IMR-90 (cell line): Measurements from ENCODE around the gene POLR2E. TPM values are rescaled to one million over a fixed set of nuclear protein-coding genes. Genes with fewer than 3 reads are reported as not detected.

Source experiments
- ATAC-seq: fragments of 200-7000 bp; cut with Tn5 transposase; 2 replicates; pipeline ENCODE4 v1.9.1; 2020; ENCODE audit warnings: low read depth, mild to moderate bottlenecking, moderate library complexity
- BruUV-seq: library from RNA; stranded (reverse); fragments of 400-500 nt; replicated peaks from 2 replicates; lab custom pipeline; 2021; lab: Mats Ljungman, UMichigan
- CTCF ChIA-PET: fragments of 300-600 bp; formaldehyde crosslinking; extraction: SDS; loops from one replicate; lab custom pipeline; 2021; ENCODE audit warnings: antibody characterized with exemption; lab: Yijun Ruan, JAX
- POLR2A ChIA-PET: fragments of 300-600 bp; sonication (Branson Sonifier 250); formaldehyde crosslinking; loops from one replicate; lab custom pipeline; 2022; ENCODE audit warnings: antibody characterized with exemption; ENCODE audit not compliant: unreplicated experiment; lab: Charles Lee
- DNase-seq: peaks from one replicate; pipeline ENCODE4 v3.0.0; 2013
- H2AFZ ChIP-seq: replicated peaks from 2 replicates; pipeline ENCODE3; 2013; ENCODE audit warnings: low read length, mild to moderate bottlenecking; ENCODE audit not compliant: poor library complexity
- H2AK5ac ChIP-seq: 2 replicates; pipeline ENCODE4 v1.6.1; 2013; ENCODE audit warnings: low read depth, low read length, inconsistent platforms
- H2AK9ac ChIP-seq: replicated peaks from 2 replicates; pipeline ENCODE3; 2013; ENCODE audit warnings: mild to moderate bottlenecking, low read depth, low read length, moderate library complexity; ENCODE audit not compliant: poor library complexity
- H2BK120ac ChIP-seq: 2 replicates; pipeline ENCODE4 v1.6.1; 2013; ENCODE audit warnings: low read depth, low read length, inconsistent platforms
- H2BK15ac ChIP-seq: 3 replicates; pipeline ENCODE4 v1.6.1; 2013; ENCODE audit warnings: low read depth, low read length, inconsistent platforms
- H2BK20ac ChIP-seq: 2 replicates; pipeline ENCODE4 v1.6.1; 2013; ENCODE audit warnings: low read depth, mild to moderate bottlenecking, inconsistent platforms, low read length, moderate library complexity
- H2BK5ac ChIP-seq: 2 replicates; pipeline ENCODE4 v1.6.1; 2013; ENCODE audit warnings: mild to moderate bottlenecking, low read depth, low read length, inconsistent platforms; ENCODE audit not compliant: poor library complexity, severe bottlenecking
- H3K14ac ChIP-seq: replicated peaks from 2 replicates; pipeline ENCODE4 v1.6.1; 2013; ENCODE audit warnings: low read depth, low read length, inconsistent platforms
- H3K18ac ChIP-seq: 2 replicates; pipeline ENCODE4 v1.6.1; 2013; ENCODE audit warnings: low read depth, low read length, control low read depth
- H3K23ac ChIP-seq: 2 replicates; pipeline ENCODE4 v1.6.1; 2013; ENCODE audit warnings: low read depth, low read length, inconsistent platforms
- H3K27ac ChIP-seq: 2 replicates; pipeline ENCODE4 v1.5.1; 2013; ENCODE audit warnings: mild to moderate bottlenecking, control low read depth, low read length; ENCODE audit not compliant: insufficient read depth
- H3K27me3 ChIP-seq: 2 replicates; pipeline ENCODE4 v1.6.1; 2013; ENCODE audit warnings: low read length; ENCODE audit not compliant: control insufficient read depth, insufficient read depth
- H3K36me3 ChIP-seq: 2 replicates; pipeline ENCODE4 v1.6.1; 2013; ENCODE audit warnings: low read length, mixed read lengths; ENCODE audit not compliant: control insufficient read depth, insufficient read depth
- H3K4ac ChIP-seq: 2 replicates; pipeline ENCODE4 v1.6.1; 2013; ENCODE audit warnings: low read depth, low read length, inconsistent platforms
- H3K4me1 ChIP-seq: 2 replicates; pipeline ENCODE4 v1.6.1; 2013; ENCODE audit warnings: low read length, mixed read lengths; ENCODE audit not compliant: control insufficient read depth, insufficient read depth
- H3K4me2 ChIP-seq: 2 replicates; pipeline ENCODE4 v1.6.1; 2013; ENCODE audit warnings: low read depth, mild to moderate bottlenecking, control low read depth, low read length, moderate library complexity
- H3K4me3 ChIP-seq: 2 replicates; pipeline ENCODE4 v1.5.1; 2013; ENCODE audit warnings: low read depth, mild to moderate bottlenecking, control low read depth, low read length, moderate library complexity; ENCODE audit not compliant: insufficient read depth
- H3K56ac ChIP-seq: 2 replicates; pipeline ENCODE4 v1.6.1; 2013; ENCODE audit warnings: low read length, inconsistent platforms; ENCODE audit not compliant: insufficient read depth; ENCODE audit errors: extremely low read depth
- H3K79me1 ChIP-seq, 2 experiments: 2 replicates each; pipeline ENCODE4 v1.6.1; 2013; ENCODE audit warnings: low read length in 2 of 2, inconsistent platforms in 1 of 2, low read depth in 1 of 2
- H3K9ac ChIP-seq: 2 replicates; pipeline ENCODE4 v1.6.1; 2013; ENCODE audit warnings: low read depth, low read length, control low read depth
- H3K9me1 ChIP-seq: 2 replicates; pipeline ENCODE4 v1.6.1; 2013; ENCODE audit warnings: low read length, inconsistent platforms; ENCODE audit not compliant: insufficient read depth
- H3K9me3 ChIP-seq: 2 replicates; pipeline ENCODE4 v1.6.1; 2013; ENCODE audit warnings: low read length; ENCODE audit not compliant: control insufficient read depth, insufficient read depth
- H4K20me1 ChIP-seq: 2 replicates; pipeline ENCODE4 v1.6.1; 2013; ENCODE audit warnings: low read length, inconsistent platforms; ENCODE audit not compliant: insufficient read depth
- H4K5ac ChIP-seq: 2 replicates; pipeline ENCODE4 v1.6.1; 2013; ENCODE audit warnings: mild to moderate bottlenecking, low read depth, low read length, control low read depth
- H4K8ac ChIP-seq, 2 experiments: 2 replicates each; pipeline ENCODE4 v1.6.1; 2013; ENCODE audit warnings: low read depth in 2 of 2, low read length in 2 of 2, control low read depth in 1 of 2, inconsistent platforms in 1 of 2
- H4K91ac ChIP-seq: 2 replicates; pipeline ENCODE4 v1.6.1; 2013; ENCODE audit warnings: low read depth, low read length, inconsistent platforms; ENCODE audit not compliant: insufficient read depth
- CEBPB ChIP-seq: IDR thresholded peaks from 2 replicates; pipeline ENCODE4 v1.6.1; 2012; ENCODE audit warnings: low read depth, low read length, improper control_type of control experiment
- MAFK ChIP-seq: IDR thresholded peaks from 2 replicates; pipeline ENCODE4 v1.6.1; 2012; ENCODE audit warnings: low read depth, low read length, improper control_type of control experiment
- MAZ ChIP-seq: IDR thresholded peaks from 2 replicates; pipeline ENCODE4 v1.6.1; 2012; ENCODE audit warnings: low read depth, mild to moderate bottlenecking, low read length, improper control_type of control experiment, moderate library complexity, borderline replicate concordance
- RAD21 ChIP-seq: IDR thresholded peaks from 2 replicates; pipeline ENCODE4 v1.6.1; 2012; ENCODE audit warnings: low read length, improper control_type of control experiment
- RCOR1 ChIP-seq: IDR thresholded peaks from 2 replicates; pipeline ENCODE4 v1.6.1; 2012; ENCODE audit warnings: mild to moderate bottlenecking, low read length, improper control_type of control experiment; ENCODE audit not compliant: insufficient replicate concordance
- SMC3 ChIP-seq: fragments of 150-350 bp; IDR thresholded peaks from 2 replicates; pipeline ENCODE4 v1.6.1; 2016; ENCODE audit warnings: low read depth, mild to moderate bottlenecking, antibody characterized with exemption, low read length, moderate library complexity
- WGBS, 2 experiments: methylation state at CpG; one replicate each; pipeline versions ENCODE4 v1.1.5 to v1.1.7; 2013; ENCODE audit warnings: missing lambda C conversion rate in 2 of 2; ENCODE audit not compliant: insufficient read length in 1 of 2; ENCODE audit errors: extremely low coverage in 2 of 2; 5-methylcytosine and 5-hydroxymethylcytosine counted together
- dilution Hi-C: fragments of 300-500 bp; cut with HindIII; formaldehyde crosslinking; loops from one replicate; pipeline ENCODE4 v1.14.3; 2018; ENCODE audit warnings: low sequenced_read_pairs; ENCODE audit not compliant: unreplicated experiment
- in situ Hi-C: fragments of 300-500 bp; cut with MboI; formaldehyde crosslinking; loops from 3 replicates; pipeline ENCODE4 v1.14.3; 2019; ENCODE audit warnings: low sequenced_read_pairs, inconsistent platforms, mixed read lengths
- intact Hi-C: fragments of 100-400 bp; cut with micrococcal nuclease; formaldehyde crosslinking; loops from 2 replicates; pipeline ENCODE4 v1.10.0; 2022
- polyA plus RNA-seq, 3 experiments: library from polyadenylated mRNA; depleted of rRNA; stranded (reverse); fragments of >200 nt; gene quantifications; 2 replicates each; pipeline ENCODE4 v1.2.3, GENCODE V29; 2012; ENCODE audit warnings: low replicate concordance in 1 of 3
- total RNA-seq: library from RNA; depleted of rRNA; stranded (reverse); fragments of >200 nt; gene quantifications from 2 replicates; pipeline ENCODE4 v1.2.3, GENCODE V29; 2012

The POLR2E gene
- total and polyA plus RNA-seq, 2 of the 4 experiments (the other 2 are of a cell fraction): 294 to 391 TPM

- no peak overlapping the region for H3K23ac ChIP-seq
- no peak overlapping the region for H2AFZ ChIP-seq
- in situ Hi-C loops: no loop called here
- intact Hi-C loops: no loop called here
- H3K14ac ChIP-seq: no peak overlapping the region
- ChIA-PET CTCF (no interaction called here), POLR2A (no interaction called here)
- H3K27ac ChIP-seq: no peak overlapping the region
- no peak overlapping the region for H3K4me2 ChIP-seq
- peaks cover 16 to 43% of the 10 kb centered on the region in 2 experiments for H3K79me1 ChIP-seq
- H3K9me3 ChIP-seq: no peaks in the 10 kb centered on the region
- H2BK15ac ChIP-seq: no peak overlapping the region
- no peaks in the 10 kb centered on the region for H3K27me3 ChIP-seq
- no peak overlapping the region for H4K5ac ChIP-seq
- no peak overlapping the region for H3K56ac ChIP-seq
- H3K4me3 ChIP-seq: no peak overlapping the region
- peaks cover 88% of the 10 kb centered on the region for H3K36me3 ChIP-seq
- H2BK120ac ChIP-seq: no peak overlapping the region
- BruUV-seq: no TSS peak
- H3K4ac ChIP-seq: no peak overlapping the region
- no peak for ATAC-seq
- no peaks in the 10 kb centered on the region for H3K9me1 ChIP-seq
- H2AK5ac ChIP-seq: no peak overlapping the region
- TF ChIP-seq CEBPB: no peak
- no peak for TF ChIP-seq RAD21
- TF ChIP-seq MAFK: no peak
- no peak for TF ChIP-seq RCOR1
- TF ChIP-seq SMC3: no peak
- TF ChIP-seq MAZ: no peak
- H3K18ac ChIP-seq: no peak overlapping the region
- H2BK5ac ChIP-seq: no peak overlapping the region
- no peak overlapping the region for H3K9ac ChIP-seq
- H3K4me1 ChIP-seq: 0 out of 2 replicates have a peak, but pooled peaks cover 2% of the 10 kb centered on the region
- H2AK9ac ChIP-seq: no peak overlapping the region
- dilution Hi-C loops: no loop called here
- H4K91ac ChIP-seq: no peak overlapping the region
- peaks cover 13% of the 10 kb centered on the region for H4K20me1 ChIP-seq
- no peak overlapping the region for H4K8ac ChIP-seq
- 93% methylated on average over 28 of the region's 50 CpGs; no CpG with 5 or more reads in 1 of the 2 experiments for WGBS, 2 experiments
- H2BK20ac ChIP-seq: no peak overlapping the region
- DNase-seq: no peak
These were observed 24.5 kb upstream of the POLR2E start for GRCh38 chr19:1119475-1120217.
